Measurements from ENCODE around the gene SYTL3. TPM values are rescaled to one million over a fixed set of nuclear protein-coding genes. Genes with fewer than 3 reads are reported as not detected.
"Not testable (repeated sequence)": the region's sequence is repeated elsewhere in the genome, so short reads cannot be mapped to it uniquely, and the experiment has no call there.

Gene SYTL3
- total RNA-seq, 1 donor from 2014 or later, result 7.1 TPM

GRCh38 chr6:158621694-158622544 lies 27.9 kb upstream of the SYTL3 start:
- DNase-seq (ENCODE audit: low read depth), result no peak

DNA sequence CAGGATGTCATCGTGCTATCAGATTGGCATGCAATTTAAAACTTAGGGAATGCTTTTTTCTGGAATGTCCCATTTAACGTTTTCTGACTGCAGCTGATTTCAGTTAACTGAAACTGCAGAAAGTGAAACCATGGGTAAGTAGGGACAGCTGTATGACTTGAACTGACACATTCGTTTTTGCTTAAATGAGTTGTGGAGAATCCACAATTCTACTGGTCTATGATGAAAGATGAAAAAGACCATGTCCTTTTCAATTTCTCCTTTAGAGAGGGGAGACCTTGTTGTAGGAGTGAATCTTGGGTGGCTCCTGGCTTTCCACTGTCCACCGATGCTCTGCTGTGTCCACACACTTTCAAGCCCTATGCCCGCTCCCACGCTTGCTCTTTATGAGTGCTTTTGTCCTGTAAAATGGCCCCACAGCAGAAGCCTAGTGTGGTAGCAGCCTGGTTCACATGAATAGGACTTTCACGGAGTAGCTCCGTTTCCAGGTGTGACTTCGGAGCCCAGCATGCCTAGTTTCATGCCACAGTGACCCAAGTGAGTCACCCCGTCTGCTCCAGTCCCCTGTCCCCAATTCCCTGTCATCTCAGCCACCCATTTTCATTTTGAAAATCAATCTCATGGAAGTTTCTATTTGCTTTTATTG lies 27.2 kb upstream of the SYTL3 start:
- no peak for DNase-seq (ENCODE audit: low read depth)

GRCh38 chr6:158624684-158625682 lies 24.9 kb upstream of the SYTL3 start:
- DNase-seq (ENCODE audit: low read depth), result no peak

DNA sequence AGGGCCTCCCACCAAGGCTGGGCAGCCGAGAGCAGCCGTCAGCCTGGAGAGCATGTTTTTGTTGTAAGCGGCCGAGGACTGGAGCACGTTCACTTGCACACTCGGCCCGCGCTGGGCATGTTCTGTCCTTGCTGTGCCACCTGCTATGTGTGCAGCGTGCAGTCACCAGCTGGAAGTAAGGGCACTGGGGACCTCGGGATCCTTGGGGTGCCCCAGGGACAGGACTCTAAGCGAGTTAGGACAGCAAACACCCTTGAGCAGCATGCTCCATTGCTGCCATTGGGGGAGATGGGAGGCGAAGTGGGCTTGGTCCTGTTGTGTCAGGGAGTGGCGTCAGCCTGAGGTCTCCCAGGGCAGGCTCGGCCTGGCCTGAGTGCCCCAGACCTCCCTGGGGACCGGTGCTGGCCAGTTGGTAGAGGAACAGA lies 24.0 kb upstream of the SYTL3 start:
- no peak for DNase-seq (ENCODE audit: low read depth)

DNA sequence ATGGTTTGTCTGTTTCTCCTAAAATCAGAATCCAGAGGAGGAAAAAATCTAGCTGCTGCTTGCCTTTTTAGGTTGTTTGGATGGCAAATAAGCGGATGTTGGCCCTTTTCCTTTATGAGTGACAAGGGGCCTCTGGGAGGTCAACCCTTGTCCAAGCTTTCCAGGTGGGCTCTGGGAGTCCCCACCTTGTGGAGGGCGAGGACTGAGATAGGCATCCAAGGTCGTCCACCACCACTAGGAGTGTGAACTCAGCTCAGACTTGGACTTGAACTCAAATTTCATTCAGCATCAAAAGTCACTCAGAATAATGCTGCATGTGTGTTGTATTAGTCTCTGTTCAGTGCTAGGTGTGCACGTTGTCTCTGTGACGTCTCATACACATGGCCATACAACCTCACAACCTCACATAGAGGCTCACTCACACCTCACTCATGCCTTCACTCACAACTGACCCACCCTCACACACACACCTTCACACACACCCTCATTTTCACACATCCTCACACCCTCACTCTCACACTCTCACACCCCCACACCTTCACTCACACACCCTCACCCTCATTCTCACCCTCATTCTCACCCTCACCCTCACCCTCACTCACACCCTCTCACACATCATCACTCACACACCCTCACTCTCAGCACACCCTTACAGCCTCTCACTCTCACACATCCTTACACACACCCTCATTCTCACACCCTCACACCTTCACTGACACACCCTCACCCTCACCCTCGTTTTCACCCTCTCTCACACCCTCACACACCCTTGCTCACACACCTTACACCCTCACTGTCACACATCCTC lies 23.3 kb upstream of the SYTL3 start:
- no peak for DNase-seq (ENCODE audit: low read depth)

- no peak for DNase-seq (ENCODE audit: low read depth)
Observed at GRCh38 chr6:158627168-158627939, 22.5 kb upstream of the SYTL3 start.

GRCh38 chr6:158627940-158628211 lies 22.0 kb upstream of the SYTL3 start:
- no peak for DNase-seq (ENCODE audit: low read depth)

DNA sequence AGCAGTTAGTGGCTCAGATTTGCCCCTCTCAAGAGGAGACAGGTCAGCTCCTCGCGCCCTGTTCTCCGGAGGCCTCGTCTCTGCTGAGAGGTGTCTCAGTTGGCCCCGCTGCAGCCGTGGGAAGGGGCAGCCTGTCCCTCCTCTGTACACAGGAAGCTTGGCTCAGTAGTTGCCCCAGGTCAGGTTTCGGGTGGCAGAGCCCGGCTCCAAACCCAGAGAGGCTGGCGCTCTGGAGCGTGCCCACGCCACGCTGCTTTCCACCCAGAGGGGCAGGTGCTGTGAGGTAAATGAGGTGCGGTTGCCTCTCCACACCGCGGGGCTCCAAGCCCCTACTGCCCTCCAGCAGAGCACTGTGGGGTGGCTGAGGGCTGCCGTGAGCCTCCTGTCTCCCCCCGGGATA lies 21.3 kb upstream of the SYTL3 start:
- DNase-seq (ENCODE audit: low read depth), result no peak

DNA sequence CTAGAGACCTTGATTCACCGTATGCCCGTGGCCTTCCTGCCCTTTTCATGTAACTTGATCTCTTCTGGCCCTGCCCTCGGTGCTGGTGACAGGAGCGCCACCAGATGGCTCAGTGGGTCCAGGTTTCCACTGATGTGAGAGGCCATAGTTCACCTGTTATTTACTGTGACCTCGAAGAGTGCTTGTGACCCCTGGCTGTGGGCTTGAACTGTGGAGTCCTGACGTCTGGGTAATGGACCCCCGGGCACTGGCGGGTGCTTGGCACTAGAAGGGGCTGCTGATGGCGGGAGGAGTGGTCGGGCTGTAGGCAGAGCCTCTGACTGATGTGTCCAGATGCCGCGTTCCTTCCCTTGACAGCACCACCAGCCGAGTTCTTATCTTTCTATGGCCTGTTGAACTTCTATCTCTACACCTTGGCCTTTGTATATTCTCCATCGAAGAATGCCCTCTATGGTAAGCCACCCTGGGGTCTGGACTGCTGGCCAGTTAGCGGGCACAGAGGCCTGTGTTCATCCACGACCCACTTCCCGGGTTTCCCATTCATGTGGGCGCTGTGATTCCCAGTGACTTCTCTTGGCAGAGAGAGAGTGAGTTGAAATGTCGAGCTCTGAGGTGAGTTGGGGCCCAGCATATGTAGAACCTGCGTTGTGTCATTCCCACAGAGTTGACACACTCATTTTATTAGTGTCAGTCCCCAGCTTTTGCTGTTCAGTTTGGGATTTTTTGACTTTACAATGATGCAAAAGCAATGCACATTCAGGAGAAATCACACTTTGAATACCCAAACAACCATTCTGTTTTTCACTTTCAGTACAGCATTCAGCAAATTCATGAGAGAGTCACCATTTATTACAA lies 20.3 kb upstream of the SYTL3 start:
- peak; percentile 38 for DNase-seq (ENCODE audit: low read depth)

GRCh38 chr6:158630938-158631616 lies 18.8 kb upstream of the SYTL3 start:
- DNase-seq (ENCODE audit: low read depth), result peak; percentile 55

GRCh38 chr6:158631678-158632537 lies 17.9 kb upstream of the SYTL3 start:
- DNase-seq (ENCODE audit: low read depth), result peak; percentile 77

GRCh38 chr6:158632538-158633119 lies 17.2 kb upstream of the SYTL3 start:
- not testable (repeated sequence) for DNase-seq (ENCODE audit: low read depth)

DNA sequence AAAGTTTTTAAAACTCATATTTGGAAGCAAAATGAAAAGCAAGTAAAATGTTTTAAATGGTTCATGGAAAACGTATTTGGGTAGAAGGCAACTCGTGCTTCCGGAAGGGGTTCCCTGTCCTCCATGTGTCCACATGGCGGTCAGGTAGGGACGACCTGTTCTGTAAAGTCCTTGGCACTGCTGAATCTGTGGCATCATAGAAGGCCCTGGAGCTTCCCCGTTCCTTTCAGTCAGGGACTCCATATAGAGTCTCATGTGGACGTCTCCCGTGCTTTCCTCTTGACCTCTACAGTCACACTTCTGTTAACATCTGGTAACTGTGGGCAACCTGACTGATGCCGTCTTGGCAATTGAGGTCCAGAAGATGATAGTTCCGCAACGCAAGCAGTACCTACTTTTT lies 16.7 kb upstream of the SYTL3 start:
- no peak for DNase-seq (ENCODE audit: low read depth)

DNA sequence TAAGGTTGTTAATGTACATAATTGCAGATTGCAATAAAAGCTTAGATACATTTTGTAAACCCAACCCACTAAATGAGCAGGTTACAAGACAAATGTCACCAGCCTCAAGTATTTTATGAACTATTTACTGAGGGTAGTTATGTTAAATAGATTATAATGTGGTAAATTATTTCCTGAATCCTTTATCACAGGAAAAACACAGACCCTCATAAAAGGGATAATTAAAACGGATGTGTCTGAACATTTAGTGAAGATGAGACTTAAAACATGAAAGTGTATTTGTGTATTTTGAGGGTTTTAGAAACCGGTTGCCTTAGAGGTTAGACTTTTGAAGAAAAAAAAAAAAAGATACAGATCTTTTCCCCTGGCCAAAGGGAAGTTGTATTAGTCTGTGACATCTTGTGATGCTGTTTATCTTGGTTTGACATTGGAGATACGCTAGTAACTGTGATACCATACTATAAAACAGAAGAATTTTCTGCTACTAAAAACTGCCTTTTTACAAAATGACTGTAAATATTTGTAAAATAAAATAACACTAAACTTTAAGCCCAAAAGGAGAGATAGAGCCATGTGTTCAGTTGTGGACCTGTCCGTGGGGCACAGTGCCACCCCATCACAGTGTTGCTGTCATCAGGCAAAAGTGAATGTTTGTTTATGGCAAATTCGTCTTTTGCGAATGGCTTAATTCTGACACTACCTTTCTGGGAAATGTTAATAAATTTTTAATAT lies 15.0 kb upstream of the SYTL3 start:
- no peak for DNase-seq (ENCODE audit: low read depth)

GRCh38 chr6:158635427-158636073 lies 14.3 kb upstream of the SYTL3 start:
- DNase-seq (ENCODE audit: low read depth), result no peak

DNA sequence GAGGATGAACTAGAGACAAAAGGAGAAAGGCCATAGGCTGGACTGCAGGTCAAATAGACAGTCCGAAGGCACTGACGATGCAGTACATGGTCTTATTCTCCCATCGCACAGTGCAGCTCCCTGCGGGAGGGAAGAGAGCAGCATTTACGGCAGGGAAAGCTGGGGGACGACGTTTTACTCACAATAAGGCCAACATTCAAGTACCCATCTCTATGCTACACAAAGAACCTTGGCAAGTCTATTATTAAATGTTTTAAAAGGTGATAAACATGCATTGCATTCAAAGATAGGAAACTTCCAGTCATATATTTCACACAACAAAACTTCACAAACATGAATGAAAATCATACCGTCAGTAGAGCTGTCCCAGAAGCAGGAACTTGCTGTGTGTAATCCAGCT lies 13.1 kb upstream of the SYTL3 start:
- DNase-seq (ENCODE audit: low read depth), result no peak
